Measurements from ENCODE around the gene ZNF654. TPM values are rescaled to one million over a fixed set of nuclear protein-coding genes. Genes with fewer than 3 reads are reported as not detected.

ZNF654 gene
- total and polyA plus RNA-seq, 2 experiments from 2014 or later, result 6.2 to 7.5 TPM

DNA sequence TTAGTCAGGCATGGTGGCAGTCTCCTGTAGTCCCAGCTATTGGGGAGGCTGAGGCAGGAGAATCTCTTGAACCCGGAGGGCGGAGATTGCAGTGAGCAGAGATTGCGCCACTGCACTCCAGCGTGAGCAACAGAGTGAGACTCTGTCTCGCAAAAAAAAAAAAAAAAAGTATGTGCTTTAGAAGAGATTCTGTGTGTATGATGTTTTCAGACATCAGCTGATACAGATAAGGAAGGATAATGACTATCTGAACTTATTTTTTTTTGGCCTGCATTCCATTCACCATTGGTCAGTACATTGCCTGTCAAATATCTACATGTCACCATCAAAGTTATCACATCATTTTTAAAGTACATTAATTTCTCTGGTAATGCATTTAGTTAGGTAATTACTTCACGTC is 108.1 kb downstream of the ZNF654 start (continued):
- TF ChIP-seq, protein P1, sequence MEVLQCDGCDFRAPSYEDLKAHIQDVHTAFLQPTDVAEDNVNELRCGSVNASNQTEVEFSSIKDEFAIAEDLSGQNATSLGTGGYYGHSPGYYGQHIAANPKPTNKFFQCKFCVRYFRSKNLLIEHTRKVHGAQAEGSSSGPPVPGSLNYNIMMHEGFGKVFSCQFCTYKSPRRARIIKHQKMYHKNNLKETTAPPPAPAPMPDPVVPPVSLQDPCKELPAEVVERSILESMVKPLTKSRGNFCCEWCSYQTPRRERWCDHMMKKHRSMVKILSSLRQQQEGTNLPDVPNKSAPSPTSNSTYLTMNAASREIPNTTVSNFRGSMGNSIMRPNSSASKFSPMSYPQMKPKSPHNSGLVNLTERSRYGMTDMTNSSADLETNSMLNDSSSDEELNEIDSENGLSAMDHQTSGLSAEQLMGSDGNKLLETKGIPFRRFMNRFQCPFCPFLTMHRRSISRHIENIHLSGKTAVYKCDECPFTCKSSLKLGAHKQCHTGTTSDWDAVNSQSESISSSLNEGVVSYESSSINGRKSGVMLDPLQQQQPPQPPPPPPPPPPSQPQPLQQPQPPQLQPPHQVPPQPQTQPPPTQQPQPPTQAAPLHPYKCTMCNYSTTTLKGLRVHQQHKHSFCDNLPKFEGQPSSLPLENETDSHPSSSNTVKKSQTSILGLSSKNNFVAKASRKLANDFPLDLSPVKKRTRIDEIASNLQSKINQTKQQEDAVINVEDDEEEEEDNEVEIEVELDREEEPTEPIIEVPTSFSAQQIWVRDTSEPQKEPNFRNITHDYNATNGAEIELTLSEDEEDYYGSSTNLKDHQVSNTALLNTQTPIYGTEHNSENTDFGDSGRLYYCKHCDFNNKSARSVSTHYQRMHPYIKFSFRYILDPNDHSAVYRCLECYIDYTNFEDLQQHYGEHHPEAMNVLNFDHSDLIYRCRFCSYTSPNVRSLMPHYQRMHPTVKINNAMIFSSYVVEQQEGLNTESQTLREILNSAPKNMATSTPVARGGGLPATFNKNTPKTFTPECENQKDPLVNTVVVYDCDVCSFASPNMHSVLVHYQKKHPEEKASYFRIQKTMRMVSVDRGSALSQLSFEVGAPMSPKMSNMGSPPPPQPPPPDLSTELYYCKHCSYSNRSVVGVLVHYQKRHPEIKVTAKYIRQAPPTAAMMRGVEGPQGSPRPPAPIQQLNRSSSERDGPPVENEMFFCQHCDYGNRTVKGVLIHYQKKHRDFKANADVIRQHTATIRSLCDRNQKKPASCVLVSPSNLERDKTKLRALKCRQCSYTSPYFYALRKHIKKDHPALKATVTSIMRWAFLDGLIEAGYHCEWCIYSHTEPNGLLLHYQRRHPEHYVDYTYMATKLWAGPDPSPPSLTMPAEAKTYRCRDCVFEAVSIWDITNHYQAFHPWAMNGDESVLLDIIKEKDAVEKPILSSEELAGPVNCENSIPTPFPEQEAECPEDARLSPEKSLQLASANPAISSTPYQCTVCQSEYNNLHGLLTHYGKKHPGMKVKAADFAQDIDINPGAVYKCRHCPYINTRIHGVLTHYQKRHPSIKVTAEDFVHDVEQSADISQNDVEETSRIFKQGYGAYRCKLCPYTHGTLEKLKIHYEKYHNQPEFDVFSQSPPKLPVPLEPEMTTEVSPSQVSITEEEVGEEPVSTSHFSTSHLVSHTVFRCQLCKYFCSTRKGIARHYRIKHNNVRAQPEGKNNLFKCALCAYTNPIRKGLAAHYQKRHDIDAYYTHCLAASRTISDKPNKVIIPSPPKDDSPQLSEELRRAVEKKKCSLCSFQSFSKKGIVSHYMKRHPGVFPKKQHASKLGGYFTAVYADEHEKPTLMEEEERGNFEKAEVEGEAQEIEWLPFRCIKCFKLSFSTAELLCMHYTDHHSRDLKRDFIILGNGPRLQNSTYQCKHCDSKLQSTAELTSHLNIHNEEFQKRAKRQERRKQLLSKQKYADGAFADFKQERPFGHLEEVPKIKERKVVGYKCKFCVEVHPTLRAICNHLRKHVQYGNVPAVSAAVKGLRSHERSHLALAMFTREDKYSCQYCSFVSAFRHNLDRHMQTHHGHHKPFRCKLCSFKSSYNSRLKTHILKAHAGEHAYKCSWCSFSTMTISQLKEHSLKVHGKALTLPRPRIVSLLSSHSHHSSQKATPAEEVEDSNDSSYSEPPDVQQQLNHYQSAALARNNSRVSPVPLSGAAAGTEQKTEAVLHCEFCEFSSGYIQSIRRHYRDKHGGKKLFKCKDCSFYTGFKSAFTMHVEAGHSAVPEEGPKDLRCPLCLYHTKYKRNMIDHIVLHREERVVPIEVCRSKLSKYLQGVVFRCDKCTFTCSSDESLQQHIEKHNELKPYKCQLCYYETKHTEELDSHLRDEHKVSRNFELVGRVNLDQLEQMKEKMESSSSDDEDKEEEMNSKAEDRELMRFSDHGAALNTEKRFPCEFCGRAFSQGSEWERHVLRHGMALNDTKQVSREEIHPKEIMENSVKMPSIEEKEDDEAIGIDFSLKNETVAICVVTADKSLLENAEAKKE (CRISPR knock-in tag; IDR thresholded peaks at IDR 0.05), result no peak
- TF ChIP-seq CREB1 (CRISPR knock-in tag; IDR thresholded peaks at IDR 0.05; ENCODE audit: low read depth) (no peak), JUNB (IDR thresholded peaks at IDR 0.05; ENCODE audit: unreplicated experiment) (no peak), POLR2AphosphoS5 (IDR thresholded peaks at IDR 0.05; ENCODE audit: low read depth) (no peak), STAT1 (IDR thresholded peaks at IDR 0.05; ENCODE audit: unreplicated experiment) (no peak), NANOG (IDR thresholded peaks at IDR 0.05; ENCODE audit: borderline replicate concordance) (no peak)
- TF ChIP-seq, protein P2, sequence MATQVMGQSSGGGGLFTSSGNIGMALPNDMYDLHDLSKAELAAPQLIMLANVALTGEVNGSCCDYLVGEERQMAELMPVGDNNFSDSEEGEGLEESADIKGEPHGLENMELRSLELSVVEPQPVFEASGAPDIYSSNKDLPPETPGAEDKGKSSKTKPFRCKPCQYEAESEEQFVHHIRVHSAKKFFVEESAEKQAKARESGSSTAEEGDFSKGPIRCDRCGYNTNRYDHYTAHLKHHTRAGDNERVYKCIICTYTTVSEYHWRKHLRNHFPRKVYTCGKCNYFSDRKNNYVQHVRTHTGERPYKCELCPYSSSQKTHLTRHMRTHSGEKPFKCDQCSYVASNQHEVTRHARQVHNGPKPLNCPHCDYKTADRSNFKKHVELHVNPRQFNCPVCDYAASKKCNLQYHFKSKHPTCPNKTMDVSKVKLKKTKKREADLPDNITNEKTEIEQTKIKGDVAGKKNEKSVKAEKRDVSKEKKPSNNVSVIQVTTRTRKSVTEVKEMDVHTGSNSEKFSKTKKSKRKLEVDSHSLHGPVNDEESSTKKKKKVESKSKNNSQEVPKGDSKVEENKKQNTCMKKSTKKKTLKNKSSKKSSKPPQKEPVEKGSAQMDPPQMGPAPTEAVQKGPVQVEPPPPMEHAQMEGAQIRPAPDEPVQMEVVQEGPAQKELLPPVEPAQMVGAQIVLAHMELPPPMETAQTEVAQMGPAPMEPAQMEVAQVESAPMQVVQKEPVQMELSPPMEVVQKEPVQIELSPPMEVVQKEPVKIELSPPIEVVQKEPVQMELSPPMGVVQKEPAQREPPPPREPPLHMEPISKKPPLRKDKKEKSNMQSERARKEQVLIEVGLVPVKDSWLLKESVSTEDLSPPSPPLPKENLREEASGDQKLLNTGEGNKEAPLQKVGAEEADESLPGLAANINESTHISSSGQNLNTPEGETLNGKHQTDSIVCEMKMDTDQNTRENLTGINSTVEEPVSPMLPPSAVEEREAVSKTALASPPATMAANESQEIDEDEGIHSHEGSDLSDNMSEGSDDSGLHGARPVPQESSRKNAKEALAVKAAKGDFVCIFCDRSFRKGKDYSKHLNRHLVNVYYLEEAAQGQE (IDR thresholded peaks at IDR 0.05; ENCODE audit: unreplicated experiment), result no peak
